WERI-Rb-1 (cell line): ENCODE results near the gene ATP2B3.

ENCODE experiments used
- DNase-seq: peaks from one replicate; pipeline ENCODE4 v3.0.0-alpha.2; 2020
- H3K27ac ChIP-seq: fragments of 250-450 bp; sonication (Bioruptor Pico); 2 replicates; pipeline ENCODE4 v1.5.1; 2020; ENCODE audit warnings: mild to moderate bottlenecking, moderate library complexity
- H3K27me3 ChIP-seq: fragments of 250-450 bp; sonication (Bioruptor Pico); 2 replicates; pipeline ENCODE4 v1.5.1; 2021; ENCODE audit warnings: mild to moderate bottlenecking, low read depth, moderate library complexity; ENCODE audit not compliant: insufficient read depth, severe bottlenecking
- H3K36me3 ChIP-seq: fragments of 250-450 bp; sonication (Bioruptor Pico); 2 replicates; pipeline ENCODE4 v1.5.1; 2020; ENCODE audit warnings: mild to moderate bottlenecking, moderate library complexity
- H3K4me3 ChIP-seq: 2 replicates; pipeline ENCODE4 v1.5.1; 2011; ENCODE audit warnings: low read depth, mild to moderate bottlenecking, control low read depth, low read length
- H3K9me3 ChIP-seq: fragments of 250-450 bp; sonication (Bioruptor Pico); 2 replicates; pipeline ENCODE4 v1.5.1; 2021; ENCODE audit warnings: mild to moderate bottlenecking, moderate library complexity; ENCODE audit not compliant: severe bottlenecking
- TF ChIP-seq, protein P1 (sequence below): IDR thresholded peaks from 2 replicates; pipeline ENCODE4 v1.5.1; 2011; ENCODE audit warnings: low read depth, mild to moderate bottlenecking, control low read depth, inconsistent platforms, low read length

The ATP2B3 gene

DNA sequence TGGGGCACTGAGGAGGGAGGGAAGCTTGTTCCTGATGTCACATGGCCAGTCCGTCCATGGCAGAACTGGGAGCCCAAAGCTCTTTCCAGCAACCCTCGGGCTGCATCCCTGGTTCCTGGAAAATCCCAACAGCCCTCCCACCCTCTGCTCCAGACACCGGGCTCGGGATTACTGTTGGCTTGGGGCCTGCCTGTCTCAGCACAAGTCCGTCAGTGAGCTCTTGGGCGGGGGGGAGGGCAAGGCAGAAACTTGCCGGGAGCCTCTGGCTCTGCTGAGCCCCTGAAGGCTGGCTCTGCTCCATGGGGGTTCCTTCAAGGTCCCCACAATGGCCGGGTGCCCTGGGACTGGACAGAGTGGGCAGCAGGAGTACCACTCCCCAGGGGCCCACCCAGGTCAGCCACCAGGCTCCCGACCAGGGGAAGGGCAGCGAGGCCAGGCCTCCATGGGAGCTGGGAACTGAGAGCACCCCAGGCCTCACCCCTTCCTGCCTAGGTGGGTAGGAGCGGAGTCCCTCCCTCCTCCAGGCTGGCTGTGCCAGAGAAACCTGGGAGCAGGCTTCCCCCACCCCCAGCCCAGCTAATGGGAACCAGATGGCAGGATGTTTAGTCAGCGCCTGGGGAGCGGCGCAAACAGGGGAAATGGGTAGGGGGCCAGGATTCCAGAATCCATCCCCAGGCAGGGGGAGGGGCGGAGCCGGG lies 40.6 kb upstream of the ATP2B3 start:
- H3K9me3 ChIP-seq = no peaks in the 10 kb centered on the region
- H3K36me3 ChIP-seq = no peaks in the 10 kb centered on the region
- peak; percentile 87 for DNase-seq
- peaks cover 24% of the 10 kb centered on the region for H3K27me3 ChIP-seq
- peak overlapping the region; percentile 97 for H3K27ac ChIP-seq
- TF ChIP-seq, protein P1, sequence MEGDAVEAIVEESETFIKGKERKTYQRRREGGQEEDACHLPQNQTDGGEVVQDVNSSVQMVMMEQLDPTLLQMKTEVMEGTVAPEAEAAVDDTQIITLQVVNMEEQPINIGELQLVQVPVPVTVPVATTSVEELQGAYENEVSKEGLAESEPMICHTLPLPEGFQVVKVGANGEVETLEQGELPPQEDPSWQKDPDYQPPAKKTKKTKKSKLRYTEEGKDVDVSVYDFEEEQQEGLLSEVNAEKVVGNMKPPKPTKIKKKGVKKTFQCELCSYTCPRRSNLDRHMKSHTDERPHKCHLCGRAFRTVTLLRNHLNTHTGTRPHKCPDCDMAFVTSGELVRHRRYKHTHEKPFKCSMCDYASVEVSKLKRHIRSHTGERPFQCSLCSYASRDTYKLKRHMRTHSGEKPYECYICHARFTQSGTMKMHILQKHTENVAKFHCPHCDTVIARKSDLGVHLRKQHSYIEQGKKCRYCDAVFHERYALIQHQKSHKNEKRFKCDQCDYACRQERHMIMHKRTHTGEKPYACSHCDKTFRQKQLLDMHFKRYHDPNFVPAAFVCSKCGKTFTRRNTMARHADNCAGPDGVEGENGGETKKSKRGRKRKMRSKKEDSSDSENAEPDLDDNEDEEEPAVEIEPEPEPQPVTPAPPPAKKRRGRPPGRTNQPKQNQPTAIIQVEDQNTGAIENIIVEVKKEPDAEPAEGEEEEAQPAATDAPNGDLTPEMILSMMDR = no peak
- H3K4me3 ChIP-seq = no peak overlapping the region; the same call in 1 of the 2 replicates

DNA sequence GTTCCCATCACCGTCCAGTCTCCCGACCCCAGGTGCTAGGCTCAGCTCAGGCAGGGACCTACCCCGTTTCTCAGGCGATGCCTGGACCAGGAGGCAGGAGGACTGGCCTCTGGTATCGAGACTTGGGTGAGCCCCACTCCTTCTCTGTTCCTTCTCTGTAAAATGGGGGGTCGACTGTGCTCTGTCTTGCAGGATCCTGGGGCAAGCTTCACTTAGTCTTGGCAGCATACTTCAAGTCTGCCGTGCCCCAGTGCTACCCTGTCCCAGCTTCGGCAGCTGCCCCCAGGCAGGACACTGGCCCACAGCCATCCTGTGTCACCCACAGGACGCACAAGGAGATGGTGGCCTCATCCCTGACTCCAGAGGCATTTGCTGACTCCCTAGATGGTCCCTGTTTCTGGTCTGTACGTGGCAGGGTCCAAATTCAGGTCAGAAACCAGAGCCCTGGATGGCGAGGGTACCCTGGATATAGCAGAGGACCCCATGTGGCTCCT lies 40.0 kb upstream of the ATP2B3 start:
- TF ChIP-seq, protein P1 = no peak
- Histone ChIP-seq H3K27me3 (peaks cover 24% of the 10 kb centered on the region), H3K4me3 (no peak overlapping the region), H3K36me3 (no peaks in the 10 kb centered on the region), H3K27ac (peak overlapping the region; percentile 97), H3K9me3 (no peaks in the 10 kb centered on the region)
- no peak for DNase-seq

DNA sequence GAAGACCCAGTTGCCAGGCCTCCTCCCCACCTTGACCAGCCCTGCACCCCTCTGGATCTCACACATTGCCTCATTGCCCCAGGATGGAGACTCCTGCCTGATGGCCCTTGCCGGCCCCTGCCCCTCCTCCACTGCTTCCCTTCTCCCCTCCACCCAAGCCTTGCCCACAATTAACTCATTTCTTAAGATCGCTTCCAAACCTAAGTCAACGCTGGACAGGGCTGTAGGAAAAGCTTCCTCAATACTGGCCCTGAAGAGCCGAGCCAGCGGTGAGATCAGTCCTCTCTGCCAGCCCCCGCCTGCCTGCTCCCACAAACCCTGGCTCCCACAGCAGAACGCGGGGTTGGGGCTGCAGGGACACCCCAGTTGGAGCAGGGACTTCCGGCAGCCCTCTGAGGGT lies 39.5 kb upstream of the ATP2B3 start:
- TF ChIP-seq, protein P1 = no peak
- Histone ChIP-seq H3K4me3 (no peak overlapping the region), H3K9me3 (no peaks in the 10 kb centered on the region), H3K36me3 (no peaks in the 10 kb centered on the region), H3K27me3 (peaks cover 24% of the 10 kb centered on the region), H3K27ac (peak overlapping the region; percentile 97)
- no peak for DNase-seq

DNA sequence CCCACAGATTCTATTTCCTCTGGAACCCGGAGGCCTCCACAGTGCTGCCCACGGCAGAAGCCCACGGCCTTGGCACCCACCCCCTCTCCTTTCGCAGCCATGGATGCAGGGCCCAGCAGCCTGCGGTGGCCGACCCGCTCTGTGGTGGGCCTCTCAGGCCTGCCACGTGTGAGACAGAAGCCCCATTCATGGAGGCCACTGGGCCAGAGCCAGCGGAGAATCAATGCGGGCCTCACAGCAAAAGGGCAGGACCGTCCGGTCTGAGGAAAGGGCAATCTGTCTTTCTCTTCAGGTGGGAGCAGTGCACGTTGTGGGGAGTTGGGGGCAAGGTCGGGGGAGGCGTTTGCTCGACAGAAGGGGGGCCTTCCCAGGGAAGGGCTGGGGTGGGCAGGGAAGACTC lies 38.7 kb upstream of the ATP2B3 start:
- DNase-seq = no peak
- H3K36me3 ChIP-seq = no peaks in the 10 kb centered on the region
- TF ChIP-seq, protein P1 = no peak
- no peak overlapping the region; the same call in 1 of the 2 replicates for H3K27ac ChIP-seq
- H3K9me3 ChIP-seq = no peaks in the 10 kb centered on the region
- no peak overlapping the region for H3K4me3 ChIP-seq
- peaks cover 25% of the 10 kb centered on the region for H3K27me3 ChIP-seq

DNA sequence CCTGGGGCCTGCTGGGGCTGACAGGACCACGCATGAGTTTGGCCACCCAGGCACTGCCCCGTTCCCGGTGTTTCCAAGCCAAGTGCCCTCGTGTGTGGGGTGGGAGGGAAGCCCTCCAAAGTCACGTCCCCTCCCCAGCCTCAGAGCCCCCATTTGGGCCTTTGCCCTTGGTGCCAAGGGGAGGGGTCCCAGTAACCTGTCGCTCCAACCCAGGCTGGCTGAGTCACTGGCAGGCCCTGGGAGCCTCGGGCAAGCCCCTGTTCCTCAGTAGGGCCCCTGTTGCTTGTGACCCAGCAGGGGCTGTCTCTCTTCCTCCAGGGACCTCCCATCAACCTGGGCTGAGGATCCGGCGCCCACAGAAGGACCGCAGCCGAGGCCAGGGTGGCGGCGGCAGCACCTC lies 36.4 kb upstream of the ATP2B3 start:
- Histone ChIP-seq H3K27ac (no peak overlapping the region), H3K36me3 (no peaks in the 10 kb centered on the region), H3K27me3 (peaks cover 23% of the 10 kb centered on the region), H3K4me3 (no peak overlapping the region), H3K9me3 (no peaks in the 10 kb centered on the region)
- no peak for DNase-seq
- TF ChIP-seq, protein P1 = no peak
